PFSK-1 (cell line): ENCODE measurements around the gene NACC2.

ENCODE experiments used
- FOXP2 ChIP-seq: optimal IDR thresholded peaks from 2 replicates; pipeline ENCODE3; 2011; ENCODE audit warnings: borderline replicate concordance, control low read depth, inconsistent platforms; ENCODE audit not compliant: insufficient read depth; ENCODE audit errors: extremely low read length, extremely low read depth
- POLR2AphosphoS5 ChIP-seq: IDR thresholded peaks from 2 replicates; pipeline ENCODE4 v1.6.1; 2012; ENCODE audit warnings: low read depth, mild to moderate bottlenecking, control low read depth, low read length, moderate library complexity
- SIN3A ChIP-seq: IDR thresholded peaks from 2 replicates; pipeline ENCODE4 v1.6.1; 2012; ENCODE audit warnings: mild to moderate bottlenecking, low read length, moderate library complexity, borderline replicate concordance; ENCODE audit not compliant: insufficient read depth
- TAF1 ChIP-seq: IDR thresholded peaks from 2 replicates; pipeline ENCODE4 v1.6.1; 2012; ENCODE audit warnings: low read length, control low read depth, borderline replicate concordance; ENCODE audit not compliant: insufficient read depth
- TF ChIP-seq, protein P1 (sequence below), 2 experiments: IDR thresholded peaks; 2 replicates each; pipeline versions ENCODE4 v1.6.1 to v1.8.0; 2011 to 2012; ENCODE audit warnings: low read depth in 2 of 2, low read length in 2 of 2, control low read depth in 1 of 2, inconsistent platforms in 1 of 2, mild to moderate bottlenecking in 1 of 2, moderate library complexity in 1 of 2; ENCODE audit not compliant: insufficient read depth in 1 of 2

Gene NACC2

GRCh38 chr9:136082496-136083361 is 12.4 kb downstream of the NACC2 start:
- TF ChIP-seq FOXP2, result no peak
- TF ChIP-seq POLR2AphosphoS5, result no peak
- no peak for TF ChIP-seq TAF1
- TF ChIP-seq, protein P1, sequence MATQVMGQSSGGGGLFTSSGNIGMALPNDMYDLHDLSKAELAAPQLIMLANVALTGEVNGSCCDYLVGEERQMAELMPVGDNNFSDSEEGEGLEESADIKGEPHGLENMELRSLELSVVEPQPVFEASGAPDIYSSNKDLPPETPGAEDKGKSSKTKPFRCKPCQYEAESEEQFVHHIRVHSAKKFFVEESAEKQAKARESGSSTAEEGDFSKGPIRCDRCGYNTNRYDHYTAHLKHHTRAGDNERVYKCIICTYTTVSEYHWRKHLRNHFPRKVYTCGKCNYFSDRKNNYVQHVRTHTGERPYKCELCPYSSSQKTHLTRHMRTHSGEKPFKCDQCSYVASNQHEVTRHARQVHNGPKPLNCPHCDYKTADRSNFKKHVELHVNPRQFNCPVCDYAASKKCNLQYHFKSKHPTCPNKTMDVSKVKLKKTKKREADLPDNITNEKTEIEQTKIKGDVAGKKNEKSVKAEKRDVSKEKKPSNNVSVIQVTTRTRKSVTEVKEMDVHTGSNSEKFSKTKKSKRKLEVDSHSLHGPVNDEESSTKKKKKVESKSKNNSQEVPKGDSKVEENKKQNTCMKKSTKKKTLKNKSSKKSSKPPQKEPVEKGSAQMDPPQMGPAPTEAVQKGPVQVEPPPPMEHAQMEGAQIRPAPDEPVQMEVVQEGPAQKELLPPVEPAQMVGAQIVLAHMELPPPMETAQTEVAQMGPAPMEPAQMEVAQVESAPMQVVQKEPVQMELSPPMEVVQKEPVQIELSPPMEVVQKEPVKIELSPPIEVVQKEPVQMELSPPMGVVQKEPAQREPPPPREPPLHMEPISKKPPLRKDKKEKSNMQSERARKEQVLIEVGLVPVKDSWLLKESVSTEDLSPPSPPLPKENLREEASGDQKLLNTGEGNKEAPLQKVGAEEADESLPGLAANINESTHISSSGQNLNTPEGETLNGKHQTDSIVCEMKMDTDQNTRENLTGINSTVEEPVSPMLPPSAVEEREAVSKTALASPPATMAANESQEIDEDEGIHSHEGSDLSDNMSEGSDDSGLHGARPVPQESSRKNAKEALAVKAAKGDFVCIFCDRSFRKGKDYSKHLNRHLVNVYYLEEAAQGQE (IDR thresholded peaks at IDR 0.05; ENCODE audit: insufficient read depth in 1 of 2, low read depth in 2 of 2, low read length in 2 of 2), result no peak
- TF ChIP-seq SIN3A, result no peak

- TF ChIP-seq FOXP2 (no peak), SIN3A (no peak), TAF1 (no peak), POLR2AphosphoS5 (no peak)
- TF ChIP-seq, protein P1 (IDR thresholded peaks at IDR 0.05; ENCODE audit: insufficient read depth in 1 of 2, low read depth in 2 of 2, low read length in 2 of 2), result no peak
Observed at GRCh38 chr9:136081826-136082495, 13.1 kb downstream of the NACC2 start.

DNA sequence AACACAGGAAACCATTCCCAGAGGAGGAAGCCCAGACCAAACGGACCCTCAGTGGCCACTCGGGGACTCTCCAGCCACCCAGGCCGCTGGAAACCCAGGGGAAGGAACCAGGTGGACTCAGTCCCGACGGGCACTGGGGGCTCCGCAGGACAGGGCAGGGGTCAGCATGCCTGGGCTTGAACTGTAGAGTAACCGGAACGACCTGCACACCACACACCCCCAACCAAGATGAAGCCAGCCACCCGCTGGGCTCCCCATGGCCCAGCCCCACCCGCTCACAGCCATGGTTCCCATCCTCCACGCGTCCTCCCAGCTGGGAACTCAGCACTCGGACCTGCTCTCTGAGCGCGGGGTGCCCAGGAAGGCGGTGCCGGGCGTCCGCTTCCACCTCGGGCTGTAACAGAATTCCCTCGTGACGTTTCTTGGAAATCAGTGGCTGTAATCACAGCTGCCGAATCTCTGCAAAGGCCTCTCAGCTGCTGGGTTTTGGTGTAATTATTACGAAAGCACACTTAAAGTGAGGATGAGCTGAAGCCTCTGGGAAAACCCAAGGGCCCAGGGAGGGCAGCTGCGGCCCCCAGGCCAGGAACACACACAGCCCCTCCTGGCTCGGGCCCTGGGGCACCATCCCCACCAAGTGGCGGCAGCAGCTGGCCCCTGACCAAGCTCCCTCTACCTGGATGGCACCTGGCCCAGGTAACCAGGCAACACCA is 13.8 kb downstream of the NACC2 start:
- no peak for TF ChIP-seq POLR2AphosphoS5
- TF ChIP-seq, protein P1 (IDR thresholded peaks at IDR 0.05; ENCODE audit: insufficient read depth in 1 of 2, low read depth in 2 of 2, low read length in 2 of 2), result no peak
- no peak for TF ChIP-seq SIN3A
- no peak for TF ChIP-seq FOXP2
- no peak for TF ChIP-seq TAF1

- TF ChIP-seq, protein P1 (IDR thresholded peaks at IDR 0.05; ENCODE audit: insufficient read depth in 1 of 2, low read depth in 2 of 2, low read length in 2 of 2), result no peak
- TF ChIP-seq SIN3A (no peak), POLR2AphosphoS5 (no peak), FOXP2 (no peak), TAF1 (no peak)
Observed at GRCh38 chr9:136080716-136081112, 14.4 kb downstream of the NACC2 start.
